Stimulated activated CD4-positive, alpha-beta T cell treated with anti-CD3 and anti-CD28 coated beads, TNF-alpha, amount 100 ng/mL, for 4 hours (primary cell): Measurements from ENCODE around the gene NEGR1.

Experiments
- DNase-seq, 3 experiments: peaks; one replicate each; pipeline ENCODE4 v3.0.0-alpha.2; 2020; ENCODE audit warnings: low read depth in 3 of 3

NEGR1 gene

GRCh38 chr1:72119491-72119890, 162.8 kb downstream of the NEGR1 start:
- no peak for DNase-seq

DNA sequence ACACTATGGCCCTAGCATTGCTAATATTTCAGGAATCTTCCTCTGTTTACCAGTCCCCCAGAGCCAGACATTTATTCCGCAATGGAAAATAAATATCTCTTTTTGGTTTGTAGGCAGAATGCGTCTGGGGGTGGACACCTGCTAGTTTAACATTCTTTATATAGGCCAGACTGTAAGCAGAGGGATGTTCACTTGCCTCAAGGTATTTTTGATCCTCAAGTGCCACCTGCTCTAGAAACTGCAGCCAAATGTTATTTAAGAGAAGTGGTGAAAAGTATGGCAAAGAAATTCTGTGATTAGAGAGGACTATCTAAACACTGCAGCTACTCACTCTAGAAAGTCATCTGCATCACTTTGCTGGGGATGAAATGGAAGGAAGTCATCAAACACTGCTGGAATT, 164.7 kb downstream of the NEGR1 start:
- no peak for DNase-seq

GRCh38 chr1:72115290-72115689, 167.0 kb downstream of the NEGR1 start:
- no peak for DNase-seq

DNA sequence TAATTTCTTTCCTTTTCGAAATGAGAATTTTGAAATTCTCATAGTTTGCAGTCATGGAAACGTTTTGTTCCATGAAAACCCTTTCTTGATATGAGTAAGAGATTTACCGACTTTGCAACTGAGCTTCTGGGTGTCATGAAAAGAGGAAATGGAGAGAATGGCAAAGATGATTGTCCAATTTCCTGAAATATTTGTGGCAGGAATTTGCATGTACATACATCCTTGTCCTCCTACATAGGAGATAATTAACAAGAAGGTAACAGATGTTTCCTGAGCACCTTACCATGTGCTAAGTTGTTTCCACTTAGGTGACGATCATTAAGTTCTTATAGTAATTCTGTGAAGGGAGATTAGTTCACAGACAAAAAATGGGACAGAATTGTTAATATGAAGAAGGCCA, 170.7 kb downstream of the NEGR1 start:
- DNase-seq, result no peak

- DNase-seq, result no peak
These were observed 172.4 kb downstream of the NEGR1 start for GRCh38 chr1:72109916-72110315.

DNA sequence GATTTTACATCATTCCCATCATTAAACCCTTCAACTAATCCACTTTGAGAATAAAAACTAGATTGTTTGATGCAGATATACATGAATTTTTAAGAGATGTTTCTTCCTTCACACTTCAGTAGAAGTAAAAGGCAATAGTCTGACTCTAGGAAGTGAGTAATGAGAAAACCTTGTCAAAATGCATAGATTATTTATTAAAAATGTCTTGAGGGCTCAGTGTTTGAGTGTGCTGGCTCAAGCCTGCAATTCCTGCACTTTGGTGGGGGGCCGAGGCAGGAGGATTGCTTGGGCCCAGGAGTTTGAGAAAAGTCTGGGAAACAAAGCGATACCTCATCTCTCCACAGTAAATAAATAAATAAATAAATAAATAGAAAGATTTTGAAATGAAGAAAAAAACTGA, 177.1 kb downstream of the NEGR1 start:
- DNase-seq, result no peak

- DNase-seq, result no peak
These were observed 180.3 kb downstream of the NEGR1 start for GRCh38 chr1:72101840-72102632.

DNA sequence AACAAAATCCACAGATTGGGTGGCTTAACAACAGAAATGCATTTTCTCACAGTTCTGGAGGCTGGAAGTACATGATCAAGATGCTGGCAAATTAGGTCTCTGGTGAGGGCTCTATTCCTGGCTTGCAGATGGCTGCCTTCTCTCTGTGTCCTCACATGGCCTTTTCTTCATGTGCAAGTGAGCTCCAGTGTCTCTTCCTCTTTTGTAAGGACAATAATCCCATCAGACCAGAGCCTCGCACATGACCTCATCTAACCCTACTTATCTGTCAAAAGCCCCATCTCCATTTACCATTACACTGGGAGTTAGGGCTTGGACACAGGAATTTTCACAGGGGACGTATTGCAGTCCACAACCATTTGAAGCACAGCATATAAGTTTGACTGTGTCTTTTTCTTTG, 181.6 kb downstream of the NEGR1 start:
- DNase-seq, result no peak

GRCh38 chr1:72097851-72098570, 184.3 kb downstream of the NEGR1 start:
- no peak for DNase-seq

- DNase-seq, result no peak
These were observed 188.1 kb downstream of the NEGR1 start for GRCh38 chr1:72094209-72094608.

GRCh38 chr1:72086394-72086793, 195.9 kb downstream of the NEGR1 start:
- no peak for DNase-seq

DNA sequence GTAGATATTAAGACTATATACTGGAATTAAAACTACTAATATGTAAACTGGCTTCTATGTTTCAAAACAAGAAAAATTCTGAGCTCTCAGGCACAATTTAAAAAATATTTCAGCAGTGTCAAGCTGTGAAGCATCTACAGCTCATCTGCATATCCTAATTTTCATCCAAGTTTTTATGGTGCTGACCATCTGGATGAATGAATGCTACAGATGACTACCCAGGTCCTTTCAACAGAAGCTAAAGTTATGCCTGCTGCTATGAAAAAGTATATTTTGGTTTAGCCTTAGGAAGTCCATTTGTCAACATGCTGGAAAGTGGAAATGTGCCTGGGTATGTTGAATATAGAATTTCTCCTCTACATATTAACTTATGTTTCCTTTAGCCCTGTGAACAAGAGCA, 206.9 kb downstream of the NEGR1 start:
- no peak for DNase-seq

- DNase-seq, result no peak
These were observed 215.9 kb downstream of the NEGR1 start for GRCh38 chr1:72066431-72066830.

DNA sequence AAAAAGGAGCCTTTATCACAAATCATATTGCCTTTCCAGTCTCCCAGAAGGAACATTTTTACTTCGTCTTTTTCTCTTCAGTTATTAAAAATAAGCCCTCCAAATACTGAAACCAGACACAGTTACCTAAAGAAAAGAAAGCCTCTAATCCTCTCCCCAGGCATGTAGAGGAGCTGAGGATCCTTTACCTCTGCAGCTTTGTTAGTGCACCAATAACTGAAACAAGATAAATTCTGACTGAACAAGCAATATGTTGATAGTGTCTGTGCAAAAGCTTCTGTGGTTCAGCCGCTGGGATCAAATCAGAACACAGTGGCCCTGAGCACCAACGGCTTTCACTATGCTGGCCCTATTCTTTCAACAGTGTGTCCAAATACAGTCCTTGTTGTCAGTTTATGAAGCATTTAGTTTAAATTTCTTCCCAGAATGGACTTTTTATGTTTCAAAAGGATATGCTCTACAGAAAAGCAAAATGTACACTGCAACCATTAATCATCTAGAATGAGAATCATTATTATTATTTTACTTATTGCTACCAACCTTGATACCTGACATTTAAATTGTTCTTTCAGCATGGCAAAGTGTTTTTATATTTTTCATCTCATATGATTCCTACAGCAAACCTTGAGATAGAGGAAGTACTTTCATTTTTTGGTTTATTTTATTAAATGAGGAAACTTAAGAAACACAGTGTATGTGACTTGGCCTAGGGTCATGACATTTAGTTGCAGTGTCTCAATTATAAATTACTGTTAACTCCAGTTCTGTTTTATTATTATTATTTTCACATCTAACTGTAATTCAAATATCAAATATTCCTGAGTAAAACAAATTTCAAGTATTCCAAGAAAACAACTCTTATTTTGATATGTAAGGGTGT, 217.9 kb downstream of the NEGR1 start:
- DNase-seq, result no peak

DNA sequence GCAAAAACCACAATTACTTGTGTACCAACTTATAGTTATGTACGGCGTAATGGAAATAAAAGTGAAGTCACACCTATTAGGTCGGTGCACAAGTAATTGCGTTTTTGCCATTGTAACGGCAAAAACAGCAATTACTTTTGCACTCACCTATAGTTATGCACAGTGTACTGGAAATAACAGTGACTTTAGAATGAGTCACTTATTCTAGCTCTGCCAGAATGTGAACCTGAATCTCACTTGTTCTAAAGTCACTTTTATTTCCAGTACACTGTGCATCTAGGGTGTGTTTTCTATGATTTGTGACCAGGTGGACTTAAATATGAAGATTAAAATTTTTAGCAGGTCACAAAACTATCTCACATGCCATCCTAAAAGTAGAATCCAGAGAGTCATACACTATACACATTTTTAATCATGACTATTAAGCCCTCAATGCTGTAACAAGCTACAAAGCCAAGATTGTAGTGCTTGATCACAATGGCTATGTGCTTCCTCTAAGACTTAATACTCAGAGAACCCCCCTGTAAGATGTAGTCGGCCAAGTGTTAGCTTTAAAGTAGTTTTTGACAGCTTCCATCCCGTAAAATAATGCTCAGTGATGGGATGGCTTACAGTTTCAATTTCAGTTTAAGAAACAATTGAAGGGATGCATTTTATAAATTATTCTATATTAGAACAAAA, 218.8 kb downstream of the NEGR1 start:
- DNase-seq, result no peak

DNA sequence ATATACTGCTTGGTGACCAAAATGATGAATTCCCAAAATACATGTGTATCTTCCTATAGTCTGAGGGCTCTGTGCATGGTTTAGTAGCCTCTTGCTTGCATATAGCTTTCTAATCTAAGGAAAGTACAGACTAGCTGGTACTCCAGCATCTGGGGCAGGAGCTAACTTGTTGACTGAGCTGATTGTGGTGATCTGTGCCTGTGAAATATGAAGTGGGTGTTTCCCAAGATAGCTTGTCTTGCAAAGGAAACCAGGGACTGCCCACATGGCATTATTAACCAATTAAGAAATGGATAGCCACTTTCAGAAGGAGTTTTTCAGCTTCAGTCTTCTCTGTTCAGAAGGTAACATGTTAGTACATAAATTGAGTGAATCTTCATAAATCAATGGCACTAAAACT, 219.8 kb downstream of the NEGR1 start:
- DNase-seq, result no peak

DNA sequence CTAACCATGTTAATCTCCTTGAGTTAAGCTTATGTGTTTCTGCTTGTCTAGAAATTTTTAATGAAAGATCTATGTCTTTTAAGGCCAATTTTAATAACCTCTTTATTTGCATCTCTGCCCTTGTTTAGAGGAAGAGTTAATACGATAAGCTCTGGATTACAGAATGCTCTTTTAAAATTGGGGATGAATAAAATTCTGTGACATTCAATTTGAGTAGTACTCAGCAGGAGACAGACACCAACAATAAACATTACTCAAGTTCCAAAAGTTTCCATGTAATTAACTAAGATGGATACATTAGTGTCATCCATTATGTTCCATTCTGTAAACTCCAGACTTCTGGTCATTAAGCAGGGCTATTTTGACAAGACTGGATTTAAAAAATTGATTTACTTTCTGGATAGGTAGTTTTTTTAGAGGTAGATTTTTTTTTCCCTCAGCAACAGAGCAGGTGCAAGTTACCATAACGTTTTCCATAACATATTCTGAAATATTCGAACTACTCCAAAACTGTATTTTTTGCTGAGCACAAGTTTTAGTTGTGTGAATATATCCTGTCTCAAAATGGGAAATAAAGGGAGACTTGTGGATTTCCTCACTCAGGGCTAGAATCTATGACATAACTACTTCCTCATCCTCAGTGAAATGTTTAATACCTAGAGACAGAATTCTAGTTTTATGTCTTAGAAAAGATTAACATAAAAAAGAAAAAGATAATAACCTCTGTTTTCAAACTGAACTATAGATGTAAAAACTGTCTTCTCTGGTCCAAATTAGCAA, 221.7 kb downstream of the NEGR1 start:
- no peak for DNase-seq

- no peak for DNase-seq
These were observed 225.8 kb downstream of the NEGR1 start for GRCh38 chr1:72056516-72056915.

GRCh38 chr1:72051538-72051937, 230.8 kb downstream of the NEGR1 start:
- no peak for DNase-seq

DNA sequence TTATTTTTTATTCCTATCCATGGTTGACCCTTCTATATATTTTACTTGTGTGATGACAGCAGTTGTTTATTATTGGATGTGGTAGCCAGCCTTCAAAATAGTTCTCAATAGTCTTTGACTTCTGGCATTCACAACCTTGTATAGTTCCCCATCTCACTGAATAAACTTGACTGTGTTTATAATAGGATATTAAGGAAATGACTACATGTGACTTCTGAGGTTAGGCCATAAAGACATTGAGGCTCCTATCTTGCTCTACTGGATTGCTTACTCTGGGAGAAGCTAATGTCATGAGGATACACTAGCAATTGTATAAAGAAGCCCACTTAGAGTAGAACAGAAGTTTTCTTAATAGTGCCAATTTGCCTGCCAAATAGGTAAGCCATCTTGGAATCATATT, 231.8 kb downstream of the NEGR1 start:
- no peak for DNase-seq

DNA sequence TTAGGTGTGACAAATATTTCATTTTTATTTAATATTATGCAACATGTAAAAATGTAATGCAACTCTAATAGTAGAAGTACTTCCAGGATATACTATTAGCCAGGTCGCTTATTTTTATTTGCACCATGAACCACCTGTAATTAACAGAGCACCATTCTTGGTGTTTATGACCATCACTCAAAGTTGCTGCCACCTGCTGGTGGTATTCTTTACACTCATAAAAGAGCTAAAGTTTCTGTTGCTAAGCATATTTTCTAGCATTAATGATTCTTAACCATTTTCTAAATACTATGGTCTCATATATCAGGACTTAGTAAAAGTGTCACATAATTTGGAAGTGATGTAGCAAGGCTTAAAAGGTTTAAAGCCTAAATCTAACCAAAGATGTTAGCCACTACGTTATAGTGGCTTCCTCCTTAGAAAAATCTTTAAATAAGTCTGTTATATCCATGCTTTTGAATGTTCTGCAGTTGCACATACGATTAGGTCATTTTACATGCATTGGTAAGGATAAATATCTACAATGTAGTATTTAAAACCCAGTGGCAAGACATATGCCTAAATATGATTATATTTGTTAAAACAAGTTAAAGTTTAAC, 244.5 kb downstream of the NEGR1 start:
- DNase-seq, result no peak
